Activated T-helper 2 cell treated with anti-CD3 and anti-CD28 coated beads, Interferon-gamma antibody, Interleukin-2, Interleukin-4, amounts not matched to agents 10 μg/mL and 5 μg/mL and 100 μg/mL, durations not matched to agents 14 hours and 24 hours and 36 hours (primary cell): ENCODE results near the gene TNFSF13. TPM values are rescaled to one million over a fixed set of nuclear protein-coding genes. Genes with fewer than 3 reads are reported as not detected.

Experiments used
- DNase-seq: peaks from one replicate; pipeline ENCODE4 v3.0.0; 2021; ENCODE audit warnings: low spot score
- H3K27ac Mint-ChIP-seq: one replicate; pipeline ENCODE4 v1.8.0; 2021; ENCODE audit warnings: mixed read lengths
- H3K27me3 Mint-ChIP-seq: one replicate; pipeline ENCODE4 v1.8.0; 2021; ENCODE audit warnings: low read depth, mixed read lengths
- H3K36me3 Mint-ChIP-seq: one replicate; pipeline ENCODE4 v1.8.0; 2021; ENCODE audit warnings: low read depth, mixed read lengths
- H3K4me1 Mint-ChIP-seq: one replicate; pipeline ENCODE4 v1.8.0; 2021; ENCODE audit warnings: low read depth, mixed read lengths
- H3K4me3 Mint-ChIP-seq: one replicate; pipeline ENCODE4 v1.8.0; 2021; ENCODE audit warnings: low read depth, mild to moderate bottlenecking, moderate library complexity, mixed read lengths
- H3K9me3 Mint-ChIP-seq: one replicate; pipeline ENCODE4 v1.8.0; 2021; ENCODE audit warnings: mixed read lengths
- intact Hi-C: fragments of 100-400 bp; cut with micrococcal nuclease; formaldehyde crosslinking; loops from one replicate; pipeline ENCODE4 v1.15.1; 2023
- total RNA-seq: library from RNA; stranded (reverse); gene quantifications from 2 replicates; pipeline ENCODE4 v1.2.3, GENCODE V29; 2022

Gene TNFSF13
- 2.9 and 3.5 TPM in 2 replicates for total RNA-seq

DNA sequence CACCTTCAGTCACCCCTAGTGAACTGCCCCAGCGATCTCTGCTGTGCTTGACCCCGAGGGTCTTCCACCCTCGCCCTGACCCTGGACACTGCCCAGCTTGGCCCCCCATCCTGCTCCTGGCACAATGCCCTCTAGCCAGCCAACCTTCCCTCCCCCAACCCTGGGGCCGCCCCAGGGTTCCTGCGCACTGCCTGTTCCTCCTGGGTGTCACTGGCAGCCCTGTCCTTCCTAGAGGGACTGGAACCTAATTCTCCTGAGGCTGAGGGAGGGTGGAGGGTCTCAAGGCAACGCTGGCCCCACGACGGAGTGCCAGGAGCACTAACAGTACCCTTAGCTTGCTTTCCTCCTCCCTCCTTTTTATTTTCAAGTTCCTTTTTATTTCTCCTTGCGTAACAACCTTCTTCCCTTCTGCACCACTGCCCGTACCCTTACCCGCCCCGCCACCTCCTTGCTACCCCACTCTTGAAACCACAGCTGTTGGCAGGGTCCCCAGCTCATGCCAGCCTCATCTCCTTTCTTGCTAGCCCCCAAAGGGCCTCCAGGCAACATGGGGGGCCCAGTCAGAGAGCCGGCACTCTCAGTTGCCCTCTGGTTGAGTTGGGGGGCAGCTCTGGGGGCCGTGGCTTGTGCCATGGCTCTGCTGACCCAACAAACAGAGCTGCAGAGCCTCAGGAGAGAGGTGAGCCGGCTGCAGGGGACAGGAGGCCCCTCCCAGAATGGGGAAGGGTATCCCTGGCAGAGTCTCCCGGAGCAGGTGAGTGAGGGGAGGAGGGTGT is at the start of gene TNFSF13:
TNFSF13 (plus strand) TSS at position 207 of the 776 bp plus-strand sequence; CDS start at position 497, 290 bp downstream.
- no peak within 1 kb of the TSS for H3K27ac Mint-ChIP-seq

GRCh38 chr17:7508846-7509245 is 49.7 kb upstream of the TNFSF13 start:
- Mint-ChIP-seq H3K36me3 (peaks cover 90% of the 10 kb centered on the region), H3K4me3 (no peak overlapping the region), H3K4me1 (peaks cover 5% of the 10 kb centered on the region), H3K27ac (no peak overlapping the region), H3K9me3 (no peaks in the 10 kb centered on the region), H3K27me3 (no peaks in the 10 kb centered on the region)
- intact Hi-C loops, result no loop called here
- no peak for DNase-seq

More for the DNA sequence above, at the start of gene TNFSF13:
- H3K9me3 Mint-ChIP-seq, result no peaks in the 10 kb centered on the region
- no peaks in the 10 kb centered on the region for H3K27me3 Mint-ChIP-seq
- peaks cover 38% of the 10 kb centered on the region for H3K4me1 Mint-ChIP-seq
- DNase-seq, result no peak
- intact Hi-C loops, result no loop called here
- H3K36me3 Mint-ChIP-seq, result peaks cover 28% of the 10 kb centered on the region
- no peak within 1 kb of the TSS for H3K4me3 Mint-ChIP-seq

- Mint-ChIP-seq H3K4me3 (no peak overlapping the region), H3K27me3 (no peaks in the 10 kb centered on the region), H3K36me3 (peaks cover 90% of the 10 kb centered on the region), H3K9me3 (no peaks in the 10 kb centered on the region), H3K27ac (no peak overlapping the region), H3K4me1 (peaks cover 5% of the 10 kb centered on the region)
- intact Hi-C loops, result no loop called here
- no peak for DNase-seq
Measured at GRCh38 chr17:7509937-7510336, 48.6 kb upstream of the TNFSF13 start.

- H3K4me3 Mint-ChIP-seq, result no peak overlapping the region
- H3K27ac Mint-ChIP-seq, result no peak overlapping the region
- peaks cover 84% of the 10 kb centered on the region for H3K36me3 Mint-ChIP-seq
- peaks cover 5% of the 10 kb centered on the region for H3K4me1 Mint-ChIP-seq
- H3K27me3 Mint-ChIP-seq, result no peaks in the 10 kb centered on the region
- DNase-seq, result no peak
- no peaks in the 10 kb centered on the region for H3K9me3 Mint-ChIP-seq
- intact Hi-C loops, result no loop called here
Measured at GRCh38 chr17:7511108-7511507, 47.4 kb upstream of the TNFSF13 start.

DNA sequence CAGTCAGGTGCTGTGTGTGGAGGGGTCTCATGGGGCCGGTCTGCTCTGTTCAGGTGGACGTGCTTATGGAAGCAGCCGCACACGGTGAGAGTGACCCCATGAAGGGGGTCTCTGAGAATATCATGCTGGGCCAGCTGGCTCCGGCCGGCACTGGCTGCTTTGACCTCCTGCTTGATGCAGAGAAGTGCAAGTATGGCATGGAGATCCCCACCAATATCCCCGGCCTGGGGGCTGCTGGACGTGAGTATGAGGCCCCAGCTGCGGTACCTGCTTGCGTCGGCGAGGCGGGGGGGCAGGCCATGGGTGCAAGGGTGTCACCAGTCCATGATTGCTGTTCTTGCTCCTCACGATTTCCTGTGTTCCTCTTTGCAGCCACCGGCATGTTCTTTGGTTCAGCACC is 46.4 kb upstream of the TNFSF13 start:
- H3K4me3 Mint-ChIP-seq, result no peak overlapping the region
- intact Hi-C loops, result no loop called here
- DNase-seq, result no peak
- peaks cover 77% of the 10 kb centered on the region for H3K36me3 Mint-ChIP-seq
- peaks cover 5% of the 10 kb centered on the region for H3K4me1 Mint-ChIP-seq
- H3K27ac Mint-ChIP-seq, result no peak overlapping the region
- no peaks in the 10 kb centered on the region for H3K9me3 Mint-ChIP-seq
- no peaks in the 10 kb centered on the region for H3K27me3 Mint-ChIP-seq

GRCh38 chr17:7512824-7513540 is 45.6 kb upstream of the TNFSF13 start:
- no peak overlapping the region for H3K27ac Mint-ChIP-seq
- intact Hi-C loops, result no loop called here
- peaks cover 5% of the 10 kb centered on the region for H3K4me1 Mint-ChIP-seq
- DNase-seq, result no peak
- peaks cover 69% of the 10 kb centered on the region for H3K36me3 Mint-ChIP-seq
- no peak overlapping the region for H3K4me3 Mint-ChIP-seq
- H3K9me3 Mint-ChIP-seq, result no peaks in the 10 kb centered on the region
- H3K27me3 Mint-ChIP-seq, result no peaks in the 10 kb centered on the region

GRCh38 chr17:7513850-7514419 is 44.6 kb upstream of the TNFSF13 start:
- H3K27me3 Mint-ChIP-seq, result no peaks in the 10 kb centered on the region
- peaks cover 60% of the 10 kb centered on the region for H3K36me3 Mint-ChIP-seq
- no peak for DNase-seq
- no peak overlapping the region for H3K4me3 Mint-ChIP-seq
- intact Hi-C loops, result loop anchor here (1.0 kb wide), 1 partner anchor 47 kb away; the partner anchor contains the start of gene SENP3
- peaks cover 5% of the 10 kb centered on the region for H3K4me1 Mint-ChIP-seq
- no peaks in the 10 kb centered on the region for H3K9me3 Mint-ChIP-seq
- peak overlapping the region; percentile 25 for H3K27ac Mint-ChIP-seq

DNA sequence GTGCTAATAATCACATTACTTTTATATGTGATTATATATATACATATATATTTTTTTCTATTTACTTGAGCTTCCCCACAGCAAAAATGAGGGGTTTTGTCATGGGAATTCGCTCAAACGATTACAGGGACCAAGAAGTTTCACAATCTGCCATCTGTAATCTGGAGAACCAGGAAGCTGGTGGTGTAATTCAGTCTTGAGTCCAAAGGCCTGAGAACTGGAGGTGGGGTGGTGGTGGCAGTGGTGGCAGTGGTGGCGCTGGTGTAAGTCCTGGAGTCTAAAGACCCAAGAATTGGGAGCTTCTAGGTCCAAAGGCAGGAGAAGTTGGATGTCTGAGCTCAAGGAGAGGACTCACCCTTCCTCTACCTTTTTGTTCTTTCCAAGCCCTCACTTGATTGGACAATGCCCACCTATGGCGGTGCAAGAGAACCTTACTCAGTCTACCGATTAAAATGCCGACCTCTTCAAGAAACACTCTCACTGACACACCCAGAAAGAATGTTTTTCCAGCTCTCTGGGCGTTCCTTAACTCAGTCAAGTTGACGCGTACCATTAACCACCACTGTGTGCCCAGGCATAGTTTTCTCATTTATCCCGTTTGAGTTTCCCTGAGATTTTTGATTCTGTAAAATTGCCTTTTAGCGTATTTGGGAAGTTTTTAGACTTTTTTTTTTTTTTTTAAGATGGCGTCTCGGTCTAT is 42.5 kb upstream of the TNFSF13 start:
- Mint-ChIP-seq H3K9me3 (no peaks in the 10 kb centered on the region), H3K36me3 (peaks cover 40% of the 10 kb centered on the region), H3K4me1 (peaks cover 5% of the 10 kb centered on the region), H3K4me3 (no peak overlapping the region), H3K27me3 (no peaks in the 10 kb centered on the region), H3K27ac (no peak overlapping the region)
- DNase-seq, result no peak
- intact Hi-C loops, result no loop called here

DNA sequence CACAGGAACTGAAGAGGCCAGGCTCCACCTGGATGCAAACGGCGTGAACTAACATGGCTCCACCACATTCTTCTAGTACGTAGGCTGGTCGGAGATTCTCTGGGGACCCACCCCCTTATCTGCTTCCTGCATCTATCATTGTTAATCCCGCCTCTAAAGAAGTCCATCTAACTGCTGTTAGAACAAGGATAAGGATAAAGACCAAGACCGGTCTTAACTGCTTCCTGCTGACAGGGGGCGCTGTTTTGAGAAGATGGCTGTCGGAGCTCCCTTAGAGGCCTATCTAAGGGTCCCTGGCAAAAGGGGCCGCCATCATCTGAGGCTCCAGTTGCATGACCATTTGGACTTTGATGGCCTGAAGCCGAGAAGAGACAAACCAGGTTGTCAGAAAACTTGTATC is 35.5 kb upstream of the TNFSF13 start:
- Mint-ChIP-seq H3K4me1 (peaks cover 6% of the 10 kb centered on the region), H3K9me3 (peaks cover 13% of the 10 kb centered on the region), H3K36me3 (peaks cover 3% of the 10 kb centered on the region), H3K27me3 (no peaks in the 10 kb centered on the region), H3K27ac (no peak overlapping the region), H3K4me3 (no peak overlapping the region)
- peak; percentile 26 for DNase-seq
- intact Hi-C loops, result loop anchor here (2.0 kb wide), 1 partner anchor 38 kb away; the partner anchor contains the start of gene SENP3

- H3K36me3 Mint-ChIP-seq, result peaks cover 3% of the 10 kb centered on the region
- H3K27me3 Mint-ChIP-seq, result peaks cover 2% of the 10 kb centered on the region
- DNase-seq, result no peak
- no peak overlapping the region for H3K27ac Mint-ChIP-seq
- H3K4me3 Mint-ChIP-seq, result no peak overlapping the region
- intact Hi-C loops, result no loop called here
- peaks cover 27% of the 10 kb centered on the region for H3K9me3 Mint-ChIP-seq
- H3K4me1 Mint-ChIP-seq, result no peaks in the 10 kb centered on the region
Measured at GRCh38 chr17:7528842-7529241, 29.7 kb upstream of the TNFSF13 start.

- peaks cover 27% of the 10 kb centered on the region for H3K9me3 Mint-ChIP-seq
- H3K4me3 Mint-ChIP-seq, result no peak overlapping the region
- no peak for DNase-seq
- no peak overlapping the region for H3K27ac Mint-ChIP-seq
- intact Hi-C loops, result no loop called here
- H3K36me3 Mint-ChIP-seq, result peaks cover 3% of the 10 kb centered on the region
- H3K27me3 Mint-ChIP-seq, result peaks cover 5% of the 10 kb centered on the region
- H3K4me1 Mint-ChIP-seq, result no peaks in the 10 kb centered on the region
Measured at GRCh38 chr17:7530023-7530900, 28.3 kb upstream of the TNFSF13 start.

- no peak overlapping the region for H3K4me3 Mint-ChIP-seq
Measured at GRCh38 chr17:7538050-7538449, 20.5 kb upstream of the TNFSF13 start.

More at GRCh38 chr17:7538050-7538449, 20.5 kb upstream of the TNFSF13 start:
- DNase-seq, result no peak
- peaks cover 17% of the 10 kb centered on the region for H3K9me3 Mint-ChIP-seq
- no peaks in the 10 kb centered on the region for H3K36me3 Mint-ChIP-seq
- H3K4me1 Mint-ChIP-seq, result no peaks in the 10 kb centered on the region
- H3K27me3 Mint-ChIP-seq, result peaks cover 10% of the 10 kb centered on the region
- intact Hi-C loops, result no loop called here
- no peak overlapping the region for H3K27ac Mint-ChIP-seq
